Esophagus squamous epithelium (tissue), 4 donors: ENCODE measurements around the gene ELMO1.

ENCODE experiments used
- CTCF ChIP-seq, 6 experiments: fragments of 450-650 bp in 4 of 6; fragments of 200-600 bp in 2 of 6; sonication (generic) in 2 of 6; IDR thresholded peaks; one replicate each; pipeline ENCODE4 v1.5.1; 2016 to 2019; ENCODE audit warnings: antibody characterized with exemption in 6 of 6, mild to moderate bottlenecking in 4 of 6, moderate library complexity in 4 of 6
- POLR2A ChIP-seq, 4 donors: fragments of 450-650 bp; IDR thresholded peaks; one replicate each; pipeline ENCODE4 v1.6.1; 2017; ENCODE audit warnings: antibody characterized with exemption in 4 of 4, mild to moderate bottlenecking in 4 of 4, moderate library complexity in 3 of 4

DNA sequence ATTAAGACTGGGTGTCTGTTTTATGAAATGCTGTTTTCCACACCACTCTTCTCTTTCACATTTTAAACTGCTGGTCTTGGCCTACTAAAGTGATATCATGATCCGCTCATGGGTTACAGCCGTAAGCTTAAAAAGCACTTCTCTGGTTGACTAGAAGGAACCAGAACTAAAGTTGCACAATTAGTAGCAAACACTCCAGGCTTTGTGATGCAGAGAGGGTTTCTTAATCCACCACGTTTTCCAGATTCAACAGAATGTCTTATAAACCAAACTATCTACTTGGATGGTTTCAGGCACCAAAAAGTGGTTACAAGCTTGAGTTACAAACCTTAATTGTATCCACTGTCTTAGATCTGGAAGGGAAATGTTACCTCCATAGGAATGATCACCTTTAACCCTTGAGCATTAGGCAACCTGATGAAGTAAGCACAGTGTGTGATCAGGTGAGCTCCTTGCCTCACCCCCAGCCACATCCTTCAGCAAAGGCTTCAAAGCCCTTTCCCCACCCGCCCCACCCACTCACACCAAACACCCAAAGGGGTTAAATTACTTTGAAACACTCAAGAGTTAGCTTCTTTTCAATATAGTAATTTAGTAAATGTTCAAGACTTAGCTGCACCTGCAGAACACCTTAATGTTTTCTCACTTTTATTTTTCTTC, 3.5 kb downstream of the ELMO1 start:
- TF ChIP-seq CTCF (IDR thresholded peaks at IDR 0.05): no peak
- TF ChIP-seq POLR2A (IDR thresholded peaks at IDR 0.05): no peak
